HuH-7.5 (cell line): ENCODE data around the gene LMO2.
A peak's percentile ranks its signal among the peaks of the same experiment; 100 is the strongest.
"Not testable (repeated sequence)": the region's sequence is repeated elsewhere in the genome, so short reads cannot be mapped to it uniquely, and the experiment has no call there.

Source experiments
- DNase-seq: peaks from one replicate; pipeline ENCODE4 v3.0.0; 2011; ENCODE audit warnings: low spot score

Gene LMO2

GRCh38 chr11:33861386-33861785, 30.5 kb downstream of the LMO2 start:
- no peak for DNase-seq

- no peak for DNase-seq
Observed at GRCh38 chr11:33860926-33861325, 30.9 kb downstream of the LMO2 start.

GRCh38 chr11:33859306-33859705, 32.6 kb downstream of the LMO2 start:
- DNase-seq = no peak

- DNase-seq = peak; percentile 51
Observed at GRCh38 chr11:33857933-33858371, 33.9 kb downstream of the LMO2 start.

- DNase-seq = no peak
Observed at GRCh38 chr11:33855500-33855899, 36.4 kb downstream of the LMO2 start.

GRCh38 chr11:33848717-33849390, 43.0 kb downstream of the LMO2 start:
- no peak for DNase-seq

GRCh38 chr11:33847251-33847650, 44.6 kb downstream of the LMO2 start:
- no peak for DNase-seq

GRCh38 chr11:33844236-33844635, 47.6 kb downstream of the LMO2 start:
- no peak for DNase-seq

GRCh38 chr11:33843018-33843417, 48.9 kb downstream of the LMO2 start:
- no peak for DNase-seq

GRCh38 chr11:33842236-33842915, 49.5 kb downstream of the LMO2 start:
- no peak for DNase-seq

GRCh38 chr11:33838234-33838633, 53.6 kb downstream of the LMO2 start:
- DNase-seq = not testable (repeated sequence)

- DNase-seq = not testable (repeated sequence)
Observed at GRCh38 chr11:33837334-33837733, 54.5 kb downstream of the LMO2 start.

- DNase-seq = no peak
Observed at GRCh38 chr11:33835143-33835878, 56.6 kb downstream of the LMO2 start.

GRCh38 chr11:33832676-33833075, 59.2 kb downstream of the LMO2 start:
- no peak for DNase-seq

- DNase-seq = no peak
Observed at GRCh38 chr11:33830903-33831648, 60.8 kb downstream of the LMO2 start.

- DNase-seq = peak; percentile 16
Observed at GRCh38 chr11:33829430-33830141, 62.3 kb downstream of the LMO2 start.

GRCh38 chr11:33828604-33829429, 63.1 kb downstream of the LMO2 start:
- no peak for DNase-seq

- DNase-seq = no peak
Observed at GRCh38 chr11:33827206-33827605, 64.7 kb downstream of the LMO2 start.

- no peak for DNase-seq
Observed at GRCh38 chr11:33825854-33826560, 65.9 kb downstream of the LMO2 start.

- DNase-seq = not testable (repeated sequence)
Observed at GRCh38 chr11:33822981-33823380, 68.9 kb downstream of the LMO2 start.
